K562 (cell line): Measurements from ENCODE around the gene CATSPER1. TPM values are rescaled to one million over a fixed set of nuclear protein-coding genes. Genes with fewer than 3 reads are reported as not detected.

Experiments
- BHLHE40 ChIP-seq: IDR thresholded peaks from 2 replicates; pipeline ENCODE4 v1.6.1; 2011; ENCODE audit warnings: low read length, improper control_type of control experiment
- BRD4 ChIP-seq: fragments of 200-600 bp; sonication (generic); IDR thresholded peaks from 2 replicates; pipeline ENCODE4 v1.6.1; 2017; ENCODE audit warnings: inconsistent platforms
- E2F4 ChIP-seq: sonication (generic); formaldehyde crosslinking; IDR thresholded peaks from 2 replicates; pipeline ENCODE4 v1.8.0; 2022; ENCODE audit warnings: mild to moderate bottlenecking, low read depth, missing genetic modification reagents
- ERF ChIP-seq: fragments of 450-650 bp; formaldehyde crosslinking; IDR thresholded peaks from 2 replicates; pipeline ENCODE4 v1.4.0; 2020; ENCODE audit warnings: mild to moderate bottlenecking, mixed read lengths
- HOXB6 ChIP-seq: fragments of 250-450 bp; sonication (Bioruptor Pico); IDR thresholded peaks from 2 replicates; pipeline ENCODE4 v1.5.1; 2022; ENCODE audit warnings: mild to moderate bottlenecking, borderline replicate concordance
- ILF3 ChIP-seq: fragments of 450-650 bp; IDR thresholded peaks from 2 replicates; pipeline ENCODE4 v1.6.1; 2018; ENCODE audit warnings: antibody characterized with exemption, mild to moderate bottlenecking, moderate library complexity, borderline replicate concordance
- KAT7 ChIP-seq: sonication (generic); formaldehyde crosslinking; IDR thresholded peaks from 2 replicates; pipeline ENCODE4 v1.8.0; 2022; ENCODE audit warnings: missing genetic modification reagents, mild to moderate bottlenecking, borderline replicate concordance
- KLF13 ChIP-seq: fragments of 450-650 bp; IDR thresholded peaks from 2 replicates; pipeline ENCODE4 v1.6.1; 2016; ENCODE audit warnings: missing genetic modification characterization, low read depth, mild to moderate bottlenecking, missing compliant biosample characterization, moderate library complexity, borderline replicate concordance
- MAX ChIP-seq: sonication (generic); formaldehyde crosslinking; IDR thresholded peaks from 2 replicates; pipeline ENCODE4 v1.9.0; 2022; ENCODE audit warnings: mild to moderate bottlenecking, missing genetic modification reagents
- NR2C1 ChIP-seq, 2 experiments: fragments of 450-650 bp; IDR thresholded peaks; 2 replicates each; pipeline ENCODE4 v1.6.1; 2017; ENCODE audit warnings: mild to moderate bottlenecking in 2 of 2, antibody characterized with exemption in 1 of 2, inconsistent platforms in 1 of 2, missing compliant biosample characterization in 1 of 2, missing genetic modification characterization in 1 of 2
- POLR2H ChIP-seq: IDR thresholded peaks from 2 replicates; pipeline ENCODE4 v1.6.1; 2016; ENCODE audit warnings: missing genetic modification characterization, low read depth, mild to moderate bottlenecking, control low read depth, missing compliant biosample characterization, moderate library complexity
- POLR3G ChIP-seq: IDR thresholded peaks from 2 replicates; pipeline ENCODE4 v1.6.1; 2011; ENCODE audit not compliant: insufficient read length, insufficient replicate concordance; ENCODE audit errors: extremely low read depth
- STAT5B ChIP-seq: fragments of 250-450 bp; sonication (Bioruptor Pico); IDR thresholded peaks from 2 replicates; pipeline ENCODE4 v1.8.0; 2021; ENCODE audit warnings: mild to moderate bottlenecking, inconsistent platforms
- TFAP4 ChIP-seq: sonication (generic); formaldehyde crosslinking; IDR thresholded peaks from 2 replicates; pipeline ENCODE4 v1.8.0; 2022; ENCODE audit warnings: missing genetic modification reagents, mild to moderate bottlenecking, moderate library complexity, borderline replicate concordance
- THAP12 ChIP-seq: fragments of 250-450 bp; sonication (Bioruptor Pico); IDR thresholded peaks from 2 replicates; pipeline ENCODE4 v1.9.0; 2021; ENCODE audit warnings: mild to moderate bottlenecking, inconsistent platforms
- ZNF124 ChIP-seq: sonication (generic); formaldehyde crosslinking; IDR thresholded peaks from 2 replicates; pipeline ENCODE4 v1.8.1; 2022; ENCODE audit warnings: missing genetic modification reagents
- polyA plus RNA-seq, 8 experiments: library from polyadenylated mRNA; depleted of rRNA in 4 of 8; stranded (reverse) in 5 of 8; unstranded in 3 of 8; fragments of >200 nt; fragmentation: Nextera tagmentation in 2 of 8; fragmentation: Illumina TruSeq in 1 of 8; extraction: Ambion mirVana in 2 of 8; extraction: Trizol in 1 of 8; gene quantifications; 2 replicates each; pipeline versions ENCODE4 v1.2.1 to v1.2.3, GENCODE V29; 2011 to 2014; ENCODE audit warnings: inconsistent platforms in 1 of 8, missing spikeins in 1 of 8
- total RNA-seq, 7 experiments: library from RNA; depleted of rRNA in 6 of 7; stranded (reverse); fragments of >200 nt in 6 of 7; fragmentation: Illumina TruSeq in 2 of 7; extraction: Trizol in 2 of 7; gene quantifications; 2 replicates each; pipeline versions ENCODE4 v1.2.1 to v1.2.3, GENCODE V29; 2011 to 2021; ENCODE audit warnings: low replicate concordance in 1 of 7
- TF ChIP-seq, protein P1 (sequence below): sonication (generic); formaldehyde crosslinking; IDR thresholded peaks from 2 replicates; pipeline ENCODE4 v1.8.0; 2022; ENCODE audit warnings: missing genetic modification reagents, mild to moderate bottlenecking, borderline replicate concordance

CATSPER1 gene
- total and polyA plus RNA-seq, 9 of the 15 experiments (the other 6 are each of a cell fraction or from before 2014, with no cell fraction given) = 0.21 to 3.3 (median 0.76) TPM

GRCh38 chr11:66007201-66007634 is 19.1 kb downstream of the CATSPER1 start (continued):
- no peak for TF ChIP-seq MAX (CRISPR knock-in tag)
- TF ChIP-seq BRD4 = no peak
- TF ChIP-seq, protein P1, sequence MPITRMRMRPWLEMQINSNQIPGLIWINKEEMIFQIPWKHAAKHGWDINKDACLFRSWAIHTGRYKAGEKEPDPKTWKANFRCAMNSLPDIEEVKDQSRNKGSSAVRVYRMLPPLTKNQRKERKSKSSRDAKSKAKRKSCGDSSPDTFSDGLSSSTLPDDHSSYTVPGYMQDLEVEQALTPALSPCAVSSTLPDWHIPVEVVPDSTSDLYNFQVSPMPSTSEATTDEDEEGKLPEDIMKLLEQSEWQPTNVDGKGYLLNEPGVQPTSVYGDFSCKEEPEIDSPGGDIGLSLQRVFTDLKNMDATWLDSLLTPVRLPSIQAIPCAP (CRISPR knock-in tag) = no peak
- TF ChIP-seq TFAP4 (CRISPR knock-in tag) = peak; percentile 82
- TF ChIP-seq KLF13 (tag) = no peak
- TF ChIP-seq POLR2H (tag) = no peak
- no peak for TF ChIP-seq THAP12 (CRISPR knock-in tag)
- no peak for TF ChIP-seq NR2C1 (IDR thresholded peaks at IDR 0.05)
- no peak for TF ChIP-seq NR2C1 (tag; IDR thresholded peaks at IDR 0.05)
- TF ChIP-seq POLR3G = no peak
- TF ChIP-seq BHLHE40 = no peak
- TF ChIP-seq E2F4 = no peak
- no peak for TF ChIP-seq ZNF124 (CRISPR knock-in tag)
- TF ChIP-seq STAT5B = no peak
- TF ChIP-seq HOXB6 (CRISPR knock-in tag) = no peak
- no peak for TF ChIP-seq ERF (CRISPR knock-in tag)
- TF ChIP-seq KAT7 = no peak
- no peak for TF ChIP-seq ILF3
